NCI-H128 (cell line): ENCODE data around the gene UBE2E3.

Experiments
- DNase-seq: peaks from one replicate; lab custom pipeline; 2025; ENCODE audit not compliant: unreplicated experiment; lab: John Stamatoyannopoulos, UW

The UBE2E3 gene

DNA sequence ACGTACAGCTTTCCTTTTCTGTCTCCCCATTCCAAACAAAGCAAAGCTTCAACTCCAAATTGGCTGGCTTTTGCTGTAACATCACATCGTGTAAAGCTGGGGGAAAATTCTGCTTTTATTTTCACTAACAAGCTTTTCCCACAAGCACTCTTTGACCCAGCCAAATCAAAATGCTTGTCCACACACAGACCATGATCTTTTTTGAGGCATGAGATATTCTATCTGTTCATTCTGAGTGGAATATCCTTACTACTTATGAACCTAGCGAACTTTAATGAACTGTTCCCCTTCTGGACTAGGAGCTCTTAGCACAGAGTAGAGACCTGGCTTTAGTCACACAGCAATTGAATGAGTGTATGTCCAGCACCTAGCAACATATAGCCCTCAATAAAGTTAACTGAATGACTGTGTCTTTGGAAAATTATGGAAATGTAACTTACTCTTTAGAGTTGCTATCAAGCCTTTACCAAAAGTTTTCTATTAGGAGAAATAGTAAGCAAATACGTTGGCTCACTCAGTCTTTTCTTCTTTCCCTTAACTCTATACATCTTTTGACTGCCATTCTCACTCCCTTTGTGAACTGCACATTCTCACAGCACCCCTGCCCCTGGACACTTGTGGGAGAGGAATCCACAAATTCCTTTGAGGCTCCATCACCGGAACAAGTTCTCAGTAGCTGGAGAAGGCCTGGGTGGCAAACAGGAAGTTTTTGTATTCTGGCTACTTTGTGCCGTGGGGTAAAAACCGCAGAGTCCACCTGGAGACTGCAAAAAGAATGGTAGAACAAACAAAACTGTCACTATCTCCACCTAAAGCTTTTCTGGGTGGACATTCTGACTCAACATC lies 1.3 kb upstream of the UBE2E3 start:
- DNase-seq, result no peak

DNA sequence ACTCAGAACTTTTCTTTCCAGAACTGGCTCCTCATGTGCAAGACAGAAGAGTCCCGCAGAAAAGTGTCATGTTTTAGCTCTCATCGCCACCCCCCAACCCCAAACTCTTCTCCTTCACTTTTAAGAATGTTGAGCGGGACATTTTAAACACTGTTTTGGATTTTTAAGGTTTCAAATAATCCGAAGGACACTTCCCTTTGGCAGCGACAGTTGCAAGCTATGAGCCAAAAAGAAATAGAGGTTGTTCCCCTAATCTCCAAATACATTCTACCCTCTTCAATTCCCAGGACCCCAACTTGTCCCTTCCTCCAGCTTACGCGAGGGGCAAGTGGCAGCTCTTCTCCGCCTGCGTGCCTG lies 678 bp upstream of the UBE2E3 start:
- no peak for DNase-seq

DNA sequence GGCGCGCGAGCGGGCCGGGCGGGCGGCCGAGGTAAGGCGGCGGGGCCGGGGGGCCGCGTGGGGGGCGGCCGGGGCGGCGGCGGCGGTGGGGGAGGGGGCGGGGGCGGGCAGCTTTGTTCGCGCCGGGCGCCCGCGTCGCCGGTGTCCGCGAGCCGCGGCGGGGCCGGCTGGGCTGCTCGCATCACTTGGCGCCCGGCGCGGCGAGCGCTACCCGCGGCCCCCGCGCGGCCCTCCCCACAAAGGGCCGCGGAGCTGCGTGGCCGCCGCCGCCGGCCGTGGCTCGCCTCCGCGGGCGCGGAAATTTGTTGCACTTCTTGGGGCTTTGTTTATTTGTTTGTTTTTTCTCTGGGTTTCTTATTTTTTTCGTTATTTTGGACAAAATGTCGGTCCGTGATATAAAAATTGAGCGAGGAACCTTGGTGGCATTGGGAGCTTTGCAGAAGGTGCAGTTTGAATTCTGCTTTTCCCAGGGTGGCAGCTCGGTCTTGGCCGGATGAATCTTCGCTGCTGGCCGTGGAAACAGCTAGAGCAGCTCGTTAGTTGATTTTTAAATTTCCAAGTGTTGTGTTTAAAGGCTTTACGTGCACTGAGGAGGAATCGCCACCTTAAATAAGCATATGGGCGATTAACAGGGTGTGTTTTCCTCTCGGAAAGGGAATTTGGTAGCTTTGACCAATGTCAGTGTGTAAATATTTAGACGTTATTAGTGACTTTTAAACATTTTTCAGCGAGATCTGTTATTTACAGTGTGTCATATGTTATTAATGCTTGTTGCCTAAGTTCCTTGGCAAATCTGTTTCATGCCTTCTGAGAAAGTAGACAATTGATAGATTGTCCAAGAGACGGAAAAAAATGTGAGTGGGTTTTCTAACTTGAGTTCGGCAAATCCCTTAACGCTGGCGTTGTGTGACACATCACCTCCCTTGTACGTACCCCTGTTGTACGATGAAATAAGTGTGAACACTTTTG lies 822 bp downstream of the UBE2E3 start:
- no peak for DNase-seq

DNA sequence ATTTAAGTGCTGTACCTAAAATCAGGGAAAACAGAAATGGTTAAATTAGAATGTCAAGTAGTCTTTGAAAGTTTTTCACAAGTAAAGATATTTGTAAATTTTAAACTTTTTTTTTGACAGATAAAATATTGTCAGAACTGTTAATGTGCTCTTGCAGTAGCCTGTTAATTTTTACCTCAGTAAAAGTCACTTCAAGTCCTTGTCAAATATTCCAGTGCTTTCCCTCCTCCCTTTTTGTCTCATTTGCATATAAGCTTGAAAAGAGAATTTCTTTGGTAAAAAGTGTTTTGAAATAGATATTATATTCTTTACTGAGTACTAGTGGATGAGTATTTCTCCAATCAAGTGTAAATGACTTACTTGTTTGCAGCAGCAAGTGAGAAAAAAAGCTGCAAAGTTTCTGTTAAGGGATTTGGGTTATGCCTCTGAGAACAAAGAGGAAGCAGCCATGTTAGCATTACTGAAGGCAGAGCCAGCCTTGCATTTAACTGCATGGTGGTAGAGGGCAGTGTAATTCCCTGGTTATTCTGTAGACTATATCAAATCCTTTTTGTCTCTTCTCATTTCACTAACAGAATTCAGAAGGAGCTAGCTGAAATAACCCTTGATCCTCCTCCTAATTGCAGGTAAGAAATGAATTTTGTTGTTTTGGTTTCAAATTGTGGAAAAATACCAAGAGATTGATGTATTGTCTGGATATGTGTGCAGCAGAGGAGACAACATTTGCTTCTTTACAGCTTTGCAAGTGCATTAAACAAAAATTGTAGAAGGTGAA lies 3.2 kb downstream of the UBE2E3 start:
- peak; percentile 9 for DNase-seq

DNA sequence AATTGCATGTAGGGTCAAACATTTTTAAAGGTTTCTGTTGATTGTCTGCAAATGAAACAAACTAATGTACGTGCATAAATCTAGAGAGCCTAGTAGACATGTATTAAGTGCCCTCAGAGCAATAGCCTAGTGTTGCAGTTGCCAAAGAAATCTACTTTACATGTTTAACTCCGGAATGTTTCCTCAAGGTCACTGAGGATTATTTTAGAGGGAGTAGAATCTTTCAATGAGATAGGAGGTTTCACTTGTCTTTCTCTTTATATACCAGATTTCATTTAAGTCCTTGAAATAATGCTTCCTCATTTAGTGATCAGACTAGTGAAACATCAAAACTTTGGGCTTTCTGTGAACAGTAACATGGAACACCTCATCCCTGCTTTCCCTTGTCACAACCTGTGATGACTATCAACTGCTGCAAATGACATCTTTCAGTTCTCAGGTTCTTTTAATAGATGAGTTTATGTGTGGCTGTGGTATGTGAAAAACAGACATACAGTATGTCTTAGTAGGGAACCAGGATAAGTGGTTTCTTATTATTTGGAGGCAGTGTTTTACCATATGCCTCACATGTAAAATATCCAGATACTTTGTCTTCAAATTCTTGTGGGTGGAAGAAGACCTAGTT lies 5.5 kb downstream of the UBE2E3 start:
- no peak for DNase-seq

DNA sequence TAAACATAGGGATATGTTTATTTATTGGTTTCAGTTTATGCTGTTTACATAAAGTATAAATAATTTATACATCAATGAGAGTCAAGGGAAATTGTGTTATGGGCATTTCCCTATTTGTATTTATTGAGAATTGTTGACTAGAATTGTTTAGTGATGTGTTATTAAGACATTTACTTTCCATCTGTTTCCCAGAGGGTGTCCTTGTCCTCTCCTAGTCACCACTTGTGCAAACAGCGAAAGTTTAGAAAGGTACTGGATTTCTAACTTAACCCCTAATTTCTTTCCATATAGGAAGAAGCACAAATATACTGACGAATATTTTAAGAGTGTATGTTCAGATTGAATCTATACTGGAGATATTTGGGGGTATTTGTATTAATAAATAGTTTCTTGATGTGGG lies 6.7 kb downstream of the UBE2E3 start:
- DNase-seq, result no peak

DNA sequence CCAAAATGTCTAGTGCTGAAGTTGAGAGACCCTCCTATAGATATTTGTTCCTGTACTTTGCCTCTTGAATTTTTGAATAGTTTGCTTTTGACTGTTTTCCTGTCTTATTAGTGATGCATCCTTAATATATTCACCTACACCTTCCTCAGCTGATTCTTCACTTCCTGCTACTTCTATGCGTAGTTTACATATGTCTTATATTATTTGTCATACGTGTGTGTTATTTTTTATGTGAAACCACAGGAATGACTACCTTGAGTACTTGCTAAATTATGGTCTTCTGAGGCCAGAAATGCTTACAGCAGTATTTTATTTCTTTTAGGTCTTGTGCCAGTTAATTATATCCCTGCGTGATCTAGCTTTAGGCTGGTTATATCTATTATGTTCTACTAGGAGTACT lies 9.9 kb downstream of the UBE2E3 start:
- DNase-seq, result no peak

DNA sequence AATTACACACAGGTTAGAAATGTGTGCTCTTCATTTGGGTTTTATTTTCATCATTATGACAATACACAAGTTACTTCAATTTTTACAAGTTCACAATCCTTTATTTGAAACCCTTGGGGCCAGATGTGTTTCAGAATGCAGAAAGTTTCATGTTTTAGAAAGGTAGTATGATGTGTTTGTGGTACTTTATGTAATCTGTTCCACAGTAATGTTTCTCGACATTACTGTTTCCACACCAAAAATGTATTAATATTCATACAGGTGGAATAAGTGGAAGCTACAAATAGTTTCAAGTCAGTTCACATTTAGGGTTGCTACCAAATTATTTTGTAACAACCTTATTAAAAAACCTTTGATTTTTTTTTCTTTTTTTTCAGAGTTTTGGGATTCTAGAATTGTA lies 10.4 kb downstream of the UBE2E3 start:
- no peak for DNase-seq

DNA sequence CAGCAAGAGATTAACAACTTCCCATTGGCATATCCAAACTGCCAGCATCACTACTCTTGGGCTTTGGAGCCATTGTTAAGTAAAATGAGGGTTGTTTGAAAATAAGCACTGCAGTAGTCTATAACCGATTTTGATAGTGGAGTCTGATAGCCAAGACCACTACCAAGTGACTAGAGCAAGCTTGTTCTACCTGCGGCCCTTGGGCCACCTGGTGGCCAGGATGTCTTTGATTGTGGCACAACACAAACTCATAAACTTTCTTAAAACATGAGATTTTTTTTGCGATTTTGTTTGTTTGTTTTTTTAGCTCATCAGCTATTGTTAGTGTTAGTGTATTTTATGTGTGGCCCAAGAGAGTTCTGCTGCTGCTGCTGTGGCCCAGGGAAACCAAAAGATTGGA lies 11.0 kb downstream of the UBE2E3 start:
- no peak for DNase-seq

DNA sequence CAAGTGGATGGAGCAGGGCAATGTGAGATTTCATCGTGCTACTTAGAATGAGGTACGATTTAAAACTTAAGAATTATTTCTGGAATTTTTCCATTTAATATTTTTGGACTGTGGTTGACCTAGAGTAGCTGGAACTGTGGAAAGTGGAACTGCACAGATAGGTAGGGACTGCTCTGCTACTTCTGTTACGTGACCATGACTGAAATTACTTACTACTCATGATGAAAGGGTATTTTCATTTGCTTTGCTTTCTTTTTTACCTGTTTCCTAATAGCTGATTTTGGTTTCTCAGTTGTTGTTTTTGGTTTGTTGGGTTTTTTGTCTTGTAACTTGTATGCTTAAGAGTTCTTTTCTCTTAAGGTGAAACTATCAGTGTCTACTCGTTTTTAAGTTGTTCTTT lies 11.4 kb downstream of the UBE2E3 start:
- no peak for DNase-seq

DNA sequence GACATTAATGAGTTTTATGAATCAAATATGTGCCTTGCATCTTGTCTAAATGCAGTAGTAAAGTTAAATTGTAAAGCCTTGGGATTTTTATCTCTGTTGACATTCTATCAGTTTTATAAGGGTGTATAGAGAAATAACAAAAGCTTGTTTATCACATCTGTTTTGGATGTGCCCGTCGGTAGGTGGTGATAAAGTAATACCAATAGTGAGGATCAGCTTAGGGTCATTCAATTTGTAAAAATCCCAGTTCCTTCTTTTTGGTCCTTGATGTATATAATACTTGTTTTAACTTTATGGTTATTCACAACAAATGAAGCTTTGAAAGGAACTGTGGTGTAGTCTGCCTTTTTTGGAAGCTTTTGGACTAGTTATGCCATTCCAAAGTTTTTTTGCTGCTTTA lies 12.6 kb downstream of the UBE2E3 start:
- no peak for DNase-seq

DNA sequence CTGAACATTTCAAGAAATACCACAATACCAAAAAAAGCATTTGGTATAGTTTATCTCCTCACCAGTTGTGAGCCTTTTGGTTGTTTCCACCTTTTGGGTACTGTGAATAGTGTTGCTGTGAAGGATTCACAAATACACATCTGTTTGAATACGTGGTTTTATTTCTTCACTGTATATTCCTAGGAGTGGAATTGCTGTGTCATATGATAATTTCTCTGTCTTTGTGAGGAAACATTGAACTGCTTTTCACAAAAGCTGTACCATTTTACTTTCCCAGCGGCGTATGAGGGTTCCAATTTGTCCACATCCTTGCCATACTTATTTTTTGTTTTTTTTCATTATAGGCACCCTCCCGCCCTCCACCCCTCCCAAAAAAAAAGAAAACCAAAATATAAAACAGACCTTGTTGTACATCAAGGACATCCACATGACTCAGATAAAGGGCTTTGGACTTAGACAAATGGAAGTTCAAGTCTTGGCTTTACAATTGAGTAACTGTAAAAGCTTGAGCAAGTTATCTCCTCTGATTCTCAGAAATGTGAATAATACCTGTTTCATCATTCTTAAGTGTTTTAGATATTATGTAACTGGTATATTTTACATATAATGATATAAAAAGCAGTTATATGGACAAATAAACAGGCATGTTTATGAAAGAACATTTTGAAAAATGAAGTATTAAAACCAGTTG lies 19.0 kb downstream of the UBE2E3 start:
- DNase-seq, result no peak

DNA sequence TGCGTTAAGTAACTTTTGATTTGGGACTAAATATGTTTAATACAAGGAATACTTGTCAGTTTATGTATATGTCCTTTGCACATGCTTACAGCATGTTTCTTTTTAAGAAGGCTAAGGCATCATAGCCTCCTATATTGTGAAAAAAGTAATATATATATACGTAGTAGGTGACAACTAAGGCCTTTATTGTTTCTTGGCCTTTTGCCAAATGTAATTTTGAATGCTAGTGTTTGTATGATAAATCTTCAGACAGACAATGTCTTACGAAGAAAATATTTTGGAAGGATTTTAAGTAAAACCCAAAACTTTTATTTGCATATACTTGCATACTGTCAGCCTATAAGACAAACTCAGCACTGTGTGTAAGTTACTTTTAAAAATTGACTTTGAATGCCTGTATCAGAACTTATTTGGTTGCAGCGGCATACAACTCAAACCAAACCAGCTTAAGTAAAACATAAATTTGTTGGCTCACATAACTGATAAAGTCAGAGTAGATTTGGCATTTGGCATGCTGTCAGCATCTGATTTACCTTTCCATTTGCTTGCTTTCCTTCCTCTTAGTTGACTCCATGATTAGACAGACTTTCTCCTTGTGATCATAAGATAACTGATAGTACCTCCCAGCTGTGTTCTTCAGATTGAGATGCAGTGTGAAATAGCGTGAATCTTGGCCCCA lies 24.4 kb downstream of the UBE2E3 start:
- DNase-seq, result no peak

DNA sequence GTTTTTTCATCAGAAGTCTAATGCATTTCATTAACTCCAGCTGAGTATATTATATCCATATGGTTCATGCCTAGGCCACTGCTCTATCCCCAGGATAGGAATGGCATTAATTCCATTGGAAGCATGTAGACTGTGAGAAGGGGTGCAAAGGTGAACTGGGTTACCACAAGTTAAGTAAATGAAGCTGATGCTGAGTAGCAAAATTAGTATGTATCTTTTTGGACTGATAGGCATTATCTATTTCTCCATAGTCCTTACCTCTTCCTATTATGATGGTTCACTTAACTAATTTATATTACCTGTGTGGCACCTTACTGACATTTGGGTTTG lies 24.9 kb downstream of the UBE2E3 start:
- DNase-seq, result no peak

DNA sequence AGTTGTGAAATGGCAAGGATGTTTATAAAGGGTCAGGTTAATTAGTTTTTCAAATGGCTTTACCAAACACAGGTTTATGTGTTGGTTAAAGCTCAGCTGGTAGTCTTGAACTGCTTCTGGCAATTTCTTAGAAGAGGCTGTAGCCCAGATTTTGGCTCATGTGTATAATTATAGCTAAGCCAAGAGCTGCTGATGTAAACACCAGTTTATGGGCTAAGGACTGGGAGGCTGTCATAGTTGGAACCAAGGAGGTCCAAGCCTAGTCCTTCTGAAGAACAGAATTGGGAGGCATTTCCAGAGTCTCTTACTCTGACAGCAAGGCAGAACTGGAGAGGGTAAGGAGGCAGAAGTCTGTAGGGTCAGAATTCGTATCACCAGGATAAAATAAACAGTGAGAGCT lies 25.4 kb downstream of the UBE2E3 start:
- no peak for DNase-seq

DNA sequence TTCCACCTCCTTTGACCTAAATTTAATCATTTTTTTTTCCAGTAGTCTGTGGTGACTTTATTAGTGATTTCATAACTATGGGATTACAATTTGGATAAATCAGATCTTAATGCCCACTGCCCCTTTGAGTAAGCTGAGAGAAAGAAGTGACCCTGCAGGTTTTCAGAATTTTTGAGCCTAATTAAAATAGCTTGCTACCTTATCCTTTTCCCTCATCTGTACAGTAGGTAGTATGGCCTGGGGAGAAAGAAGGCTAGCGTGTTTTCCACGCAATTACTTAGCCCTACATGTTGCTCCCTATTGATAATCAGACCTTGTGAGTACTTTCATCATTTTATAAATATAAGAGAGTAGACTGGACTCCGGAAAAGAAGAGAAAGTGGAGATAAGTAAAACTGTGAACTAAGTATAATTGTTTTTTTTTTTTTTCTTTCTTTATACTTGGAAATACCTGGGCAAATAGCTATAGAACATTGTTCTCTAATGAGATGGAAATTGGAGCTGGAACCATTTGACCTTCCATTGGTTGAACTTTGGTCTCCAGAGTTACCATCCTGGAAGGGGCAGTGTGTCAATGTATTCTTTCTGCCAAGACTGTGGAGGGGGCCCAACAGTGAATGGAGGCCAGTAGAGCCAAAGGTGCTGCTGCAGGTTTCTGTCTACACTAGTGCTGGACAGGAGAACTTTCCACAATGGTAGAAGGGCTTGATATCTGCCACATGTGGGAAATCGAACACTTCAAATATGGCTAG lies 26.9 kb downstream of the UBE2E3 start:
- DNase-seq, result no peak

DNA sequence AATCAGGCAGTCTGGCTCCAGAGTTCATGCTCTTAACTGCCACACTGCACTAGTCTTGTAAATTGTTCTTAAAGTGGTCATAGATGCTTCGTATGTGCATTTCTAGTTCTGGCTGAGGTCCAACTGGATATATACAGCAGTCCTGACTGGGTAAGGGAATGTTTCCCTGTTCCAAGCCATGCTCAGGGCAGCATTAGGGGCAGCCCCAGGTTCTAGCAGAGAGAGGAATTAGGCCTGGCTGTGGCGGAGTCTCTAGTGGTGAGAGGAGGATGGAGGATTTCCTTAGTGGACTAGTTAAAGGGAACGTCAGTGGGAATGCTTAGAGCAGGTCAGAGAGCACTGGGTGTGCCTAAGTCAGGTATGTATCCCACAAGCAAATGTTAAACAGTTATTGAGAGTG lies 28.0 kb downstream of the UBE2E3 start:
- DNase-seq, result no peak

DNA sequence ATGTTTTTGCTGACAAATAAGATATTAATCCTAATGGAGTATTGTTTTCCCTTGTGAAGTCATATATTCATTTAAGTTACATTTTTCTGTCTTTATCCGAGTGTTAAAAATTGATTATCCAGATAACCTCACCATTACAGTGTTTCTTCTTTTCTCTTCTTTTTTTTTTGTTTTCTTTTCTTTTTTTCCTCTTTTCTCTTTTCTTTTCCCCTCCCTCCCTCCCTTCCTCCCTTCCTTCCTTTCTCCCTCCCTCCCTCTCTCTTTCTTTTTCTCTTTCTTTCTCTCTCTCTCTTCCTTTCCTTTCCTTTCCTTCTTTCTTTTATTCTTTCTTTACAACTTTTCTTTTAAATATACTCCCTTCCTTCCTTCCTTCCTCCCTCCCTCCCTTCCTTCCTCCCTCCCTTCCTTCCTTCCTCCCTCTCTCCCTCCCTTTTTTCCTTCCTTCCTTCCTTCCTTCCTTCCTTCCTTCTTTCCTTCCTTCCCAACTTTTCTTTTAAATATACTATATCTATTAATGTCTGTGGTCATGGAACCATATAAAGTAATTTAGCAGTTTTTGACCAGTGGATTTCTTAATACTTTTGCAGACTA lies 40.9 kb downstream of the UBE2E3 start:
- DNase-seq, result no peak

DNA sequence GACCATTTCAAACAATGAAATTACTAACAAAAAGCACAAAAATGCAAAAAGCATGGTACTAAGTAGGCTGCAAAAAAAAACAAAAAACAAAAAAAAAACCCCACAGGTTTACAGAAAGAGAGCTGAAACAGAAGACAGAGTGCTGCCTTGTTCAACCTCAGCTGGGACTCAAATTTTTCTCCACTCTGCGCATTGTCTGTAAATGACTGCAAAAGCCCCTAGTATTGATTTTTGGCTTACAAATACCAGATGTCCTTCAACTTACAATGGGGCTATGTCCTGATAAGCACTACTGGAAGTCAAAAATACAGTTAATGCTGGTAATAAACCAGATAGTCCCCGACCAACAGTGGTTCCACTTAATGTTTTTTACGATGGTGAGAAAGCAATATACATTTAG lies 42.2 kb downstream of the UBE2E3 start:
- DNase-seq, result no peak
